ENCODE data around the gene SLC26A3.

DNA sequence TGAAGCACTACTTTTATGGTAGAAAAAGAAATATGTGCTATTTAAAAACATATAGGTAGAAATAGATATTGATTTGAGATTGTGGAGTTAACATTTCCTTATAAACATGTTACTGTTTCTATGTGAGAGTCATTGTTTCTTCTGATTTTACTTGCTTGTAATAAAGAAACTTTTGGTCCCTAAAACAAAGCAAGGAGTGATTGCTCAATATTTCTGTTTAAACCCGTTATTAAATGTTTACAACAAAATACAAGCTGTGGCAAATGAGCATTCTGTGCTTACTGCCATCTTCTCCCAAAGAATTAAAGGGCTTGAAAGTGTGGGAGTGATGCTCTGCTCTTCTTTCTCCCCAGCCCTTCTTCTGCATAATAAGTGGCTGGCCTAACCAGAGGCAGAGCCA, 81.7 kb downstream of the SLC26A3 start:
- TF ChIP-seq POLR2A (IDR thresholded peaks at IDR 0.05) = no peak
- TF ChIP-seq, protein P1, sequence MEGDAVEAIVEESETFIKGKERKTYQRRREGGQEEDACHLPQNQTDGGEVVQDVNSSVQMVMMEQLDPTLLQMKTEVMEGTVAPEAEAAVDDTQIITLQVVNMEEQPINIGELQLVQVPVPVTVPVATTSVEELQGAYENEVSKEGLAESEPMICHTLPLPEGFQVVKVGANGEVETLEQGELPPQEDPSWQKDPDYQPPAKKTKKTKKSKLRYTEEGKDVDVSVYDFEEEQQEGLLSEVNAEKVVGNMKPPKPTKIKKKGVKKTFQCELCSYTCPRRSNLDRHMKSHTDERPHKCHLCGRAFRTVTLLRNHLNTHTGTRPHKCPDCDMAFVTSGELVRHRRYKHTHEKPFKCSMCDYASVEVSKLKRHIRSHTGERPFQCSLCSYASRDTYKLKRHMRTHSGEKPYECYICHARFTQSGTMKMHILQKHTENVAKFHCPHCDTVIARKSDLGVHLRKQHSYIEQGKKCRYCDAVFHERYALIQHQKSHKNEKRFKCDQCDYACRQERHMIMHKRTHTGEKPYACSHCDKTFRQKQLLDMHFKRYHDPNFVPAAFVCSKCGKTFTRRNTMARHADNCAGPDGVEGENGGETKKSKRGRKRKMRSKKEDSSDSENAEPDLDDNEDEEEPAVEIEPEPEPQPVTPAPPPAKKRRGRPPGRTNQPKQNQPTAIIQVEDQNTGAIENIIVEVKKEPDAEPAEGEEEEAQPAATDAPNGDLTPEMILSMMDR (IDR thresholded peaks at IDR 0.05) = no peak
